Trophoblast cell (in vitro differentiated cells and primary cell): Measurements from ENCODE around the gene GRAP2.
"Not testable (repeated sequence)": the region's sequence is repeated elsewhere in the genome, so short reads cannot be mapped to it uniquely, and the experiment has no call there.

ENCODE experiments used
- DNase-seq, 2 donors: peaks; one replicate each; pipeline ENCODE4 v3.0.0-alpha.2; 2016
- H2AFZ ChIP-seq: 2 replicates; pipeline ENCODE4 v1.6.1; 2013; ENCODE audit warnings: low read length, moderate library complexity, mild to moderate bottlenecking; ENCODE audit not compliant: insufficient read depth, poor library complexity
- H2AK5ac ChIP-seq: 2 replicates; pipeline ENCODE4 v1.6.1; 2013; ENCODE audit warnings: mild to moderate bottlenecking, low read length
- H2BK120ac ChIP-seq: 2 replicates; pipeline ENCODE4 v1.6.1; 2013; ENCODE audit warnings: low read length, mild to moderate bottlenecking, moderate library complexity; ENCODE audit not compliant: insufficient read depth, poor library complexity
- H2BK12ac ChIP-seq: 2 replicates; pipeline ENCODE4 v1.6.1; 2013; ENCODE audit warnings: mild to moderate bottlenecking, low read length, moderate library complexity
- H2BK5ac ChIP-seq: 2 replicates; pipeline ENCODE4 v1.6.1; 2013; ENCODE audit warnings: low read length, low read depth, moderate library complexity, mild to moderate bottlenecking; ENCODE audit not compliant: poor library complexity
- H3K14ac ChIP-seq: 2 replicates; pipeline ENCODE4 v1.6.1; 2013; ENCODE audit warnings: mild to moderate bottlenecking, low read length
- H3K18ac ChIP-seq: 2 replicates; pipeline ENCODE4 v1.6.1; 2013; ENCODE audit warnings: mild to moderate bottlenecking, low read length
- H3K23ac ChIP-seq: 2 replicates; pipeline ENCODE4 v1.6.1; 2013; ENCODE audit warnings: low read length
- H3K27ac ChIP-seq: 2 replicates; pipeline ENCODE4 v1.5.1; 2013; ENCODE audit warnings: low read depth, mild to moderate bottlenecking, inconsistent platforms, low read length, moderate library complexity
- H3K27me3 ChIP-seq: 2 replicates; pipeline ENCODE4 v1.6.1; 2013; ENCODE audit warnings: inconsistent platforms, mild to moderate bottlenecking, low read length, moderate library complexity; ENCODE audit not compliant: insufficient read depth
- H3K36me3 ChIP-seq, 2 experiments: 1 replicate in 1 of 2; 2 replicates in 1 of 2; pipeline ENCODE4 v1.6.1; 2013; ENCODE audit warnings: low read length in 2 of 2, mild to moderate bottlenecking in 2 of 2, moderate library complexity in 1 of 2; ENCODE audit not compliant: insufficient read depth in 2 of 2, control insufficient read depth in 1 of 2
- H3K4ac ChIP-seq: 2 replicates; pipeline ENCODE4 v1.6.1; 2013; ENCODE audit warnings: low read depth, mild to moderate bottlenecking, low read length, moderate library complexity
- H3K4me1 ChIP-seq, 2 experiments: 1 replicate in 1 of 2; 2 replicates in 1 of 2; pipeline ENCODE4 v1.6.1; 2013; ENCODE audit warnings: low read length in 2 of 2, mild to moderate bottlenecking in 2 of 2, moderate library complexity in 1 of 2; ENCODE audit not compliant: insufficient read depth in 2 of 2, control insufficient read depth in 1 of 2
- H3K4me2 ChIP-seq: 2 replicates; pipeline ENCODE4 v1.6.1; 2013; ENCODE audit warnings: inconsistent platforms, mild to moderate bottlenecking, low read length, moderate library complexity
- H3K4me3 ChIP-seq: 2 replicates; pipeline ENCODE4 v1.5.1; 2013; ENCODE audit warnings: mild to moderate bottlenecking, low read depth, low read length, inconsistent platforms
- H3K79me1 ChIP-seq: one replicate; pipeline ENCODE4 v1.6.1; 2013; ENCODE audit warnings: low read length
- H3K79me2 ChIP-seq: 2 replicates; pipeline ENCODE4 v1.6.1; 2013; ENCODE audit warnings: low read length, mild to moderate bottlenecking; ENCODE audit not compliant: control insufficient read depth, insufficient read depth, poor library complexity
- H3K9ac ChIP-seq: 2 replicates; pipeline ENCODE4 v1.6.1; 2013; ENCODE audit warnings: mild to moderate bottlenecking, low read length
- H3K9me3 ChIP-seq: 2 replicates; pipeline ENCODE4 v1.6.1; 2013; ENCODE audit warnings: low read depth, mild to moderate bottlenecking, control low read depth, inconsistent platforms, low read length; ENCODE audit not compliant: insufficient read depth
- H4K12ac ChIP-seq: 2 replicates; pipeline ENCODE4 v1.6.1; 2013; ENCODE audit warnings: low read depth, mild to moderate bottlenecking, low read length, moderate library complexity
- H4K8ac ChIP-seq: 2 replicates; pipeline ENCODE4 v1.6.1; 2013; ENCODE audit warnings: low read depth, mild to moderate bottlenecking, low read length, moderate library complexity
- H4K91ac ChIP-seq: one replicate; pipeline ENCODE4 v1.6.1; 2013; ENCODE audit warnings: low read depth, mild to moderate bottlenecking, low read length, moderate library complexity
- WGBS: extraction: QIAGEN DNeasy Blood & Tissue Kit; methylation state at CpG from one replicate; pipeline ENCODE4 v1.1.7; 2013; ENCODE audit warnings: missing lambda C conversion rate; ENCODE audit not compliant: insufficient read length, insufficient coverage; ENCODE audit errors: extremely low coverage; 5-methylcytosine and 5-hydroxymethylcytosine counted together

Gene GRAP2

GRCh38 chr22:39859903-39860588 lies 40.8 kb upstream of the GRAP2 start:
- H3K4me1 ChIP-seq: peaks cover 0 to 2% of the 10 kb centered on the region in 2 experiments
- no peak overlapping the region for H2BK120ac ChIP-seq
- no peak overlapping the region for H3K18ac ChIP-seq
- no peaks in the 10 kb centered on the region for H3K9me3 ChIP-seq
- no peak overlapping the region for H3K9ac ChIP-seq
- no CpG with 5 or more reads among the region's 7 CpGs for WGBS
- H3K27ac ChIP-seq: no peak overlapping the region
- no peak for DNase-seq
- no peak overlapping the region for H4K8ac ChIP-seq
- no peak overlapping the region for H2BK5ac ChIP-seq
- H2AK5ac ChIP-seq: no peak overlapping the region
- H3K79me1 ChIP-seq: no peaks in the 10 kb centered on the region
- H3K23ac ChIP-seq: no peak overlapping the region
- no peak overlapping the region for H2BK12ac ChIP-seq
- no peaks in the 10 kb centered on the region for H3K36me3 ChIP-seq
- no peak overlapping the region for H4K12ac ChIP-seq
- no peak overlapping the region for H3K4me3 ChIP-seq
- no peaks in the 10 kb centered on the region for H3K79me2 ChIP-seq
- H3K14ac ChIP-seq: no peak overlapping the region
- H3K27me3 ChIP-seq: no peaks in the 10 kb centered on the region
- H3K4ac ChIP-seq: no peak overlapping the region
- no peak overlapping the region for H4K91ac ChIP-seq
- no peak overlapping the region for H2AFZ ChIP-seq
- H3K4me2 ChIP-seq: no peak overlapping the region

- Histone ChIP-seq H2BK12ac (no peak overlapping the region), H3K4me2 (no peak overlapping the region), H4K12ac (no peak overlapping the region), H4K8ac (no peak overlapping the region), H2AFZ (no peak overlapping the region), H2BK120ac (no peak overlapping the region), H3K27ac (no peak overlapping the region), H2AK5ac (no peak overlapping the region), H3K27me3 (no peaks in the 10 kb centered on the region), H4K91ac (no peak overlapping the region), H3K14ac (no peak overlapping the region), H3K79me2 (no peaks in the 10 kb centered on the region), H3K9ac (no peak overlapping the region), H3K4ac (no peak overlapping the region), H3K23ac (no peak overlapping the region), H3K36me3 (no peaks in the 10 kb centered on the region), H3K18ac (no peak overlapping the region), H3K4me3 (no peak overlapping the region), H3K79me1 (no peaks in the 10 kb centered on the region), H3K4me1 (no peaks in the 10 kb centered on the region), H2BK5ac (no peak overlapping the region), H3K9me3 (no peaks in the 10 kb centered on the region)
- WGBS: no CpG with 5 or more reads among the region's 1 CpG
- DNase-seq: no peak
Measured at GRCh38 chr22:39868741-39869140, 32.1 kb upstream of the GRAP2 start.

- H4K91ac ChIP-seq, H3K4me1 ChIP-seq, H3K4ac ChIP-seq, H2AFZ ChIP-seq, H4K8ac ChIP-seq, H2BK12ac ChIP-seq, H3K27me3 ChIP-seq, H3K36me3 ChIP-seq, H2BK120ac ChIP-seq, H3K9ac ChIP-seq, H3K9me3 ChIP-seq, H2AK5ac ChIP-seq, DNase-seq, H3K79me2 ChIP-seq, H4K12ac ChIP-seq, H3K4me2 ChIP-seq, H3K23ac ChIP-seq, H2BK5ac ChIP-seq, H3K79me1 ChIP-seq, H3K18ac ChIP-seq, H3K14ac ChIP-seq, H3K4me3 ChIP-seq, H3K27ac ChIP-seq: not testable (repeated sequence)
- no CpG with 5 or more reads among the region's 2 CpGs for WGBS
Measured at GRCh38 chr22:39869797-39870196, 31.1 kb upstream of the GRAP2 start.

- no CpG with 5 or more reads among the region's 5 CpGs for WGBS
- Histone ChIP-seq H4K91ac (no peak overlapping the region), H3K79me1 (no peaks in the 10 kb centered on the region)
Measured at GRCh38 chr22:39871008-39871798, 29.7 kb upstream of the GRAP2 start.

More at GRCh38 chr22:39871008-39871798, 29.7 kb upstream of the GRAP2 start:
- H4K8ac ChIP-seq: no peak overlapping the region
- H3K36me3 ChIP-seq: no peaks in the 10 kb centered on the region
- no peak overlapping the region for H3K4me3 ChIP-seq
- H2AFZ ChIP-seq: no peak overlapping the region
- no peak overlapping the region for H2BK5ac ChIP-seq
- H3K4ac ChIP-seq: no peak overlapping the region
- no peak overlapping the region for H3K18ac ChIP-seq
- no peak overlapping the region for H3K27ac ChIP-seq
- H3K79me2 ChIP-seq: no peaks in the 10 kb centered on the region
- H3K9me3 ChIP-seq: no peaks in the 10 kb centered on the region
- no peak overlapping the region for H2BK120ac ChIP-seq
- no peak for DNase-seq
- no peak overlapping the region for H2BK12ac ChIP-seq
- H4K12ac ChIP-seq: no peak overlapping the region
- H3K23ac ChIP-seq: no peak overlapping the region
- no peaks in the 10 kb centered on the region for H3K27me3 ChIP-seq
- no peak overlapping the region for H3K4me2 ChIP-seq
- no peak overlapping the region for H3K9ac ChIP-seq
- no peak overlapping the region for H3K14ac ChIP-seq
- no peaks in the 10 kb centered on the region for H3K4me1 ChIP-seq
- H2AK5ac ChIP-seq: no peak overlapping the region
